Mesendoderm (in vitro differentiated cells): ENCODE results near the gene SUSD4.

Experiments
- DNase-seq: peaks from one replicate; pipeline ENCODE4 v3.0.0; 2013
- H2AK5ac ChIP-seq: 2 replicates; pipeline ENCODE4 v1.6.1; 2013; ENCODE audit warnings: low read length, inconsistent platforms
- H2BK120ac ChIP-seq: 2 replicates; pipeline ENCODE4 v1.6.1; 2013; ENCODE audit warnings: low read depth, mild to moderate bottlenecking, low read length, moderate library complexity, mixed read lengths
- H2BK15ac ChIP-seq: replicated peaks from 2 replicates; pipeline ENCODE4 v1.6.1; 2013; ENCODE audit warnings: low read depth, mild to moderate bottlenecking, moderate library complexity
- H2BK5ac ChIP-seq: 2 replicates; pipeline ENCODE4 v1.6.1; 2013; ENCODE audit warnings: low read length, inconsistent platforms
- H3K18ac ChIP-seq: 2 replicates; pipeline ENCODE4 v1.6.1; 2013; ENCODE audit warnings: mild to moderate bottlenecking, low read length, mixed read lengths
- H3K23ac ChIP-seq: one replicate; pipeline ENCODE4 v1.6.1; 2013; ENCODE audit warnings: low read length
- H3K27ac ChIP-seq: 2 replicates; pipeline ENCODE4 v1.5.1; 2013; ENCODE audit warnings: low read depth, mild to moderate bottlenecking, inconsistent platforms, low read length, moderate library complexity
- H3K27me3 ChIP-seq: 2 replicates; pipeline ENCODE4 v1.6.1; 2013; ENCODE audit warnings: low read length, control low read depth, mild to moderate bottlenecking, inconsistent platforms; ENCODE audit not compliant: insufficient read depth, poor library complexity
- H3K36me3 ChIP-seq: 2 replicates; pipeline ENCODE4 v1.6.1; 2013; ENCODE audit warnings: low read length, inconsistent platforms; ENCODE audit not compliant: control insufficient read depth, insufficient read depth
- H3K4ac ChIP-seq: one replicate; pipeline ENCODE4 v1.6.1; 2013; ENCODE audit warnings: low read depth, mild to moderate bottlenecking, low read length, moderate library complexity
- H3K4me1 ChIP-seq: 2 replicates; pipeline ENCODE4 v1.6.1; 2013; ENCODE audit warnings: low read depth, low read length, inconsistent platforms; ENCODE audit not compliant: control insufficient read depth
- H3K4me2 ChIP-seq: 2 replicates; pipeline ENCODE4 v1.6.1; 2013; ENCODE audit warnings: low read length
- H3K4me3 ChIP-seq: 2 replicates; pipeline ENCODE4 v1.5.1; 2013; ENCODE audit warnings: mild to moderate bottlenecking, low read length
- H3K56ac ChIP-seq: one replicate; pipeline ENCODE4 v1.6.1; 2013; ENCODE audit warnings: low read length
- H3K79me1 ChIP-seq: 2 replicates; pipeline ENCODE4 v1.6.1; 2013; ENCODE audit warnings: low read length, inconsistent platforms
- H3K79me2 ChIP-seq: 2 replicates; pipeline ENCODE4 v1.6.1; 2013; ENCODE audit warnings: mild to moderate bottlenecking, low read length; ENCODE audit not compliant: control insufficient read depth, insufficient read depth
- H3K9ac ChIP-seq: 2 replicates; pipeline ENCODE4 v1.6.1; 2013; ENCODE audit warnings: low read length, inconsistent platforms
- H4K5ac ChIP-seq: one replicate; pipeline ENCODE4 v1.6.1; 2013; ENCODE audit warnings: low read length
- H4K8ac ChIP-seq: one replicate; pipeline ENCODE4 v1.6.1; 2013; ENCODE audit warnings: low read depth, mild to moderate bottlenecking, control low read depth, low read length, moderate library complexity
- WGBS: extraction: QIAGEN DNeasy Blood & Tissue Kit; methylation state at CpG from one replicate; pipeline ENCODE4 v1.1.7; 2013; ENCODE audit warnings: low lambda C conversion rate, missing lambda C conversion rate; ENCODE audit not compliant: insufficient coverage; ENCODE audit errors: extremely low coverage; 5-methylcytosine and 5-hydroxymethylcytosine counted together

Gene SUSD4

GRCh38 chr1:223209992-223210787 is 153.8 kb downstream of the SUSD4 start:
- Histone ChIP-seq H3K79me1 (no peaks in the 10 kb centered on the region), H3K23ac (no peak overlapping the region)
- no CpG with 5 or more reads among the region's 7 CpGs for WGBS

GRCh38 chr1:223209293-223209898 is 154.6 kb downstream of the SUSD4 start:
- H3K56ac ChIP-seq = no peak overlapping the region
- H3K79me2 ChIP-seq = no peaks in the 10 kb centered on the region
- H3K27ac ChIP-seq = no peak overlapping the region
- no peak overlapping the region for H3K18ac ChIP-seq
- H2BK15ac ChIP-seq = no peak overlapping the region
- no peak overlapping the region for H2BK5ac ChIP-seq
- no peak overlapping the region for H2BK120ac ChIP-seq
- H3K23ac ChIP-seq = no peak overlapping the region
- H3K9ac ChIP-seq = no peak overlapping the region
- H4K5ac ChIP-seq = no peak overlapping the region
- no peaks in the 10 kb centered on the region for H3K79me1 ChIP-seq
- H3K4ac ChIP-seq = no peak overlapping the region
- no peaks in the 10 kb centered on the region for H3K4me1 ChIP-seq
- no peak overlapping the region for H2AK5ac ChIP-seq
- H4K8ac ChIP-seq = no peak overlapping the region
- H3K27me3 ChIP-seq = no peaks in the 10 kb centered on the region
- H3K4me3 ChIP-seq = no peak overlapping the region
- no peak overlapping the region for H3K4me2 ChIP-seq
- no peaks in the 10 kb centered on the region for H3K36me3 ChIP-seq
- no CpG with 5 or more reads among the region's 7 CpGs for WGBS
- no peak for DNase-seq

More at GRCh38 chr1:223209992-223210787, 153.8 kb downstream of the SUSD4 start:
- H3K9ac ChIP-seq = no peak overlapping the region
- no peaks in the 10 kb centered on the region for H3K36me3 ChIP-seq
- no peaks in the 10 kb centered on the region for H3K4me1 ChIP-seq
- H3K79me2 ChIP-seq = no peaks in the 10 kb centered on the region
- no peak overlapping the region for H4K5ac ChIP-seq
- H4K8ac ChIP-seq = no peak overlapping the region
- DNase-seq = no peak
- H3K18ac ChIP-seq = no peak overlapping the region
- H3K4me2 ChIP-seq = no peak overlapping the region
- no peak overlapping the region for H2BK5ac ChIP-seq
- H3K4ac ChIP-seq = no peak overlapping the region
- no peak overlapping the region for H2AK5ac ChIP-seq
- H3K27ac ChIP-seq = no peak overlapping the region
- no peak overlapping the region for H2BK120ac ChIP-seq
- H2BK15ac ChIP-seq = no peak overlapping the region
- no peak overlapping the region for H3K4me3 ChIP-seq
- H3K27me3 ChIP-seq = no peaks in the 10 kb centered on the region
- H3K56ac ChIP-seq = no peak overlapping the region

- Histone ChIP-seq H3K36me3 (no peaks in the 10 kb centered on the region), H2BK120ac (no peak overlapping the region), H3K18ac (no peak overlapping the region), H3K4me1 (peaks cover 1% of the 10 kb centered on the region), H4K5ac (no peak overlapping the region), H2BK15ac (no peak overlapping the region), H2BK5ac (no peak overlapping the region), H3K4me3 (no peak overlapping the region), H3K79me2 (no peaks in the 10 kb centered on the region), H3K79me1 (no peaks in the 10 kb centered on the region), H3K4me2 (no peak overlapping the region), H3K9ac (no peak overlapping the region), H3K27ac (no peak overlapping the region), H3K4ac (no peak overlapping the region), H4K8ac (no peak overlapping the region), H3K27me3 (no peaks in the 10 kb centered on the region), H3K56ac (no peak overlapping the region), H3K23ac (no peak overlapping the region), H2AK5ac (no peak overlapping the region)
- no peak for DNase-seq
- no CpG with 5 or more reads among the region's 13 CpGs for WGBS
Observed at GRCh38 chr1:223208164-223209076, 155.6 kb downstream of the SUSD4 start.

- WGBS = no CpG with 5 or more reads among the region's 3 CpGs
- Histone ChIP-seq H3K27me3 (no peaks in the 10 kb centered on the region), H2BK120ac (no peak overlapping the region), H3K36me3 (no peaks in the 10 kb centered on the region), H3K4ac (no peak overlapping the region), H3K4me2 (no peak overlapping the region), H3K27ac (no peak overlapping the region), H3K4me1 (peaks cover 9% of the 10 kb centered on the region), H3K79me2 (no peaks in the 10 kb centered on the region), H4K8ac (no peak overlapping the region), H3K4me3 (no peak overlapping the region), H2BK15ac (no peak overlapping the region), H3K18ac (no peak overlapping the region), H3K56ac (no peak overlapping the region), H3K79me1 (no peaks in the 10 kb centered on the region), H2BK5ac (no peak overlapping the region), H4K5ac (no peak overlapping the region), H3K23ac (no peak overlapping the region), H3K9ac (no peak overlapping the region), H2AK5ac (no peak overlapping the region)
- no peak for DNase-seq
Observed at GRCh38 chr1:223207293-223208066, 156.5 kb downstream of the SUSD4 start.

- H3K79me1 ChIP-seq = no peaks in the 10 kb centered on the region
- no peak overlapping the region for H3K18ac ChIP-seq
- H3K4me1 ChIP-seq = peaks cover 9% of the 10 kb centered on the region
- no CpG with 5 or more reads among the region's 4 CpGs for WGBS
- no peaks in the 10 kb centered on the region for H3K36me3 ChIP-seq
- no peak overlapping the region for H3K4ac ChIP-seq
- H3K27ac ChIP-seq = no peak overlapping the region
- H4K8ac ChIP-seq = no peak overlapping the region
- no peak overlapping the region for H2AK5ac ChIP-seq
- no peak overlapping the region for H3K9ac ChIP-seq
- no peak overlapping the region for H3K23ac ChIP-seq
- H3K79me2 ChIP-seq = no peaks in the 10 kb centered on the region
- H3K56ac ChIP-seq = no peak overlapping the region
- H4K5ac ChIP-seq = no peak overlapping the region
- H2BK5ac ChIP-seq = no peak overlapping the region
- H3K4me3 ChIP-seq = no peak overlapping the region
- DNase-seq = no peak
- no peak overlapping the region for H3K4me2 ChIP-seq
- H3K27me3 ChIP-seq = no peaks in the 10 kb centered on the region
- no peak overlapping the region for H2BK15ac ChIP-seq
- H2BK120ac ChIP-seq = no peak overlapping the region
Observed at GRCh38 chr1:223204424-223204823, 159.6 kb downstream of the SUSD4 start.
